Measurements from ENCODE around the gene TP53I13.

TP53I13 gene

DNA sequence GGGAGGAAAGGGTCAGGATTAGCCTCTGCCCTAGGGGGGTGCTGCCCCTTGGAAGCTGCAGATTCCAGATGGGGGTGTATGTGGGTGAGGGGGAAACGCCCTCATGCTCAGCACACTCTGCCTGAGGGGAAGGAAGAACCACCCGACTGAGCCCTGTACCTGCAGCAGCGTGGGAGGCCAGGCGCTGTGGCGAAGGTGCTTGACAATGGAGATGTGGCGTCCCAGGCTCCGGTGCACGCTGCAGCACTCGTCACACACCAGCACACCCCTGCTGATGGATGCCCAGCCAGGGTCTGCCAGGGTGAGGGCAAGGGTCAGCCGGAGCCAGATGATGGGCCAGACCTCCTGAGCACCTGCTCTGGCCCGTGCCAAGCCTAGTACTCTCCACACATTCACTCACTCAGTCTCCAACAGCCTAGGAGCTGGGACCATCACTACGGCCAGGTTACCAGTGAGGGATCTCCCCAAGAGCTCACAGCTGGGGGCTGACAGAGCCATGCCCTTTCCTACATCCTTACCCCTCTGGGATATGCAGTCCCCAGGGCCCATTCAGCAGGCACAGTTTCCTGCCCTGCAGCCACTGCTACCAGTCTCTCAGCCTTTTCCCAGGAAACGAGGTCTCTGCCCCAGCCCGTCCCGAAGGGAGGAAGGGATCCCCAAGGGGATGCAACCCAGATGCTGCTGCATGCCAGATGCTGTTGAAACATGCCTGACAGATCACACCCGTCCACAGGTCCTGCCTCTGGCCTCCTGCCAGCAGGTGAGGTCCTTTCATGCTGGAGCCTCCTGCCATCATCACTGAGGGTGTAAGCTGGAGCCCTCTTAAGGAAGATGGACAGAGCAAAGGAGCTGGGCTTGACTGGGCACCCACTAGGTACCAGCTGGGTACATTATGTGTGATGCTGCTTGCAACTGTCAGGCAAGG, 15.1 kb downstream of the TP53I13 start:
- no peak overlapping the region for H3K27ac ChIP-seq (ENCODE audit: low read depth, low read length)
- 0 out of 2 replicates have a peak, but pooled peaks cover 4% of the 10 kb centered on the region for H3K27me3 ChIP-seq (ENCODE audit: insufficient read depth, low read length)
- H3K4me3 ChIP-seq (ENCODE audit: low read length), result no peak overlapping the region
- H3K9ac ChIP-seq (ENCODE audit: low read depth, low read length), result no peak overlapping the region
- H3K36me3 ChIP-seq (ENCODE audit: insufficient read depth, low read length), result peaks cover 16% of the 10 kb centered on the region
- 93% methylated on average over 16 of the region's 16 CpGs for WGBS
- H3K9me3 ChIP-seq (ENCODE audit: insufficient read depth, low read depth, low read length), result no peaks in the 10 kb centered on the region
- H3K4me1 ChIP-seq (ENCODE audit: insufficient read depth, low read length), result peaks cover 32% of the 10 kb centered on the region

DNA sequence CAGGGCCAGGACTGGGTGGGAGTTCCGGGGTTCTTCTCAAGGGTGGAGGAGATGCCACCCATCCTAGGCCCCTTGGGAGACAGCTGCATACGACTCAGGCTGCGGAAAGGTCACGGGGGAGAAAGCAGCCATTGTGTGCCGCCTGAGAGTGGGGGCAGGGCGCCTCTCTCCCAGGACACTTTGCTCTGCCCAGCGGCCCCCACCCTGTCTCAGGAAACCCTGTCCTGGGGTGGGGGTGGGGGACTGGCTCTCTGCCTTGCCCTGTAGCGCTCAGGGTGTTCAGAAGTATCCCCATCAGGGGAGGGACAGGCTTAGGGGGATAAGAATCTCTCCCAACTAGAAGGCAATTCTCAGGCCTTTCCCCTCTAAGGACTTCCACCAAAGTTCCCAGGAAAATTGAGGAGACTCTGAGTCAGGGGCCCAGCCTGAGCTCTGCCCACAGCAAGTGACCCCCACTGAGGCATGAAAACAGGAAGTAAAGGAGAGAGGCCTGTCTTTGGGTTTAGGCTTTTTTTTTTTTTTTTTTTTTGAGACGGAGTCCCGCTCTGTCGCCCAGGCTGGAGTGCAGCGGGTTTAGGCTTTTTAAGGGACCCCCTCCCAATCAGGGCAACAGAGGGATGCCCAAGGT, 16.1 kb downstream of the TP53I13 start:
- H3K9ac ChIP-seq (ENCODE audit: low read depth, low read length), result no peak overlapping the region
- 0 out of 2 replicates have a peak, but pooled peaks cover 4% of the 10 kb centered on the region for H3K27me3 ChIP-seq (ENCODE audit: insufficient read depth, low read length)
- no peaks in the 10 kb centered on the region for H3K9me3 ChIP-seq (ENCODE audit: insufficient read depth, low read depth, low read length)
- WGBS, result 55% methylated on average over 12 of the region's 12 CpGs
- H3K36me3 ChIP-seq (ENCODE audit: insufficient read depth, low read length), result peaks cover 15% of the 10 kb centered on the region; the same call in 1 of the 2 replicates
- 0 out of 2 replicates have a peak overlapping the region, but pooled peaks have one; percentile 3 for H3K4me3 ChIP-seq (ENCODE audit: low read length)
- H3K27ac ChIP-seq (ENCODE audit: low read depth, low read length), result peak overlapping the region; percentile 43; the same call in 1 of the 2 replicates
- peaks cover 32% of the 10 kb centered on the region for H3K4me1 ChIP-seq (ENCODE audit: insufficient read depth, low read length)

DNA sequence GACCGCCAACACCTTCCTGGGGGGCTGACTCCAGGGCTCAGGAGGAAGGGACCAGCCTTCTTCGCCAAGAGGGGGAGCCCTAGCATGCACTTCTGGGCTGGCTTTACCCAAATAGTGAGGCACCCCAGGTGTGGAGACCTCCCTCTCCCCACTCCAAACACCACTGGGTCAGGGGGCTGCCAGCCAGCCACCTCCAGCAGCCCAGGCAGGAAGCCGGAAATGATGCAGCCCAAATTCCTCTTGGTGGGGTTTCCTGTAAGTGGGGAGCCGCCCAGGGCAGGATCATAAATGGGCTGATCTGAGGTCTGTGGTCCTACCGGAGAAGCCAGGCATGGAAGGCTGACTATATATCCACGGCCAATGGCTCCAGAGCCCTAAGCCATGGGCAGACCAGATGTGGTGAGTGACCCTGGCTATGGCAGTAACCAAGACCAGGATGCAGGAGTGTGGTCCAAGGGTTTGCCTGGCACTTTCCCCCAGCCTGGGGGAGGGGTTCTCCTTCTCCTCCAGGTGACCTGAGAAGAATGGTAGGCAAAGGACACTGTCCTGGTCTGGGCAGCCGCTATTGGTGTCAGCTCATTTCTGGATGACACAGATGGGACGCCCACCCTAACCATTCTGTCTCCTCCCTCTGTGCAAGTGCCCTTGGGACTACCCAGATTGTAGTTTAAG, 16.7 kb downstream of the TP53I13 start:
- H3K27ac ChIP-seq (ENCODE audit: low read depth, low read length), result no peak overlapping the region
- H3K4me3 ChIP-seq (ENCODE audit: low read length), result no peak overlapping the region
- peaks cover 8% of the 10 kb centered on the region for H3K27me3 ChIP-seq (ENCODE audit: insufficient read depth, low read length)
- H3K4me1 ChIP-seq (ENCODE audit: insufficient read depth, low read length), result peaks cover 37% of the 10 kb centered on the region
- H3K36me3 ChIP-seq (ENCODE audit: insufficient read depth, low read length), result peaks cover 10% of the 10 kb centered on the region; the same call in 1 of the 2 replicates
- WGBS, result 82% methylated on average over 8 of the region's 8 CpGs
- no peaks in the 10 kb centered on the region for H3K9me3 ChIP-seq (ENCODE audit: insufficient read depth, low read depth, low read length)
- H3K9ac ChIP-seq (ENCODE audit: low read depth, low read length), result no peak overlapping the region

DNA sequence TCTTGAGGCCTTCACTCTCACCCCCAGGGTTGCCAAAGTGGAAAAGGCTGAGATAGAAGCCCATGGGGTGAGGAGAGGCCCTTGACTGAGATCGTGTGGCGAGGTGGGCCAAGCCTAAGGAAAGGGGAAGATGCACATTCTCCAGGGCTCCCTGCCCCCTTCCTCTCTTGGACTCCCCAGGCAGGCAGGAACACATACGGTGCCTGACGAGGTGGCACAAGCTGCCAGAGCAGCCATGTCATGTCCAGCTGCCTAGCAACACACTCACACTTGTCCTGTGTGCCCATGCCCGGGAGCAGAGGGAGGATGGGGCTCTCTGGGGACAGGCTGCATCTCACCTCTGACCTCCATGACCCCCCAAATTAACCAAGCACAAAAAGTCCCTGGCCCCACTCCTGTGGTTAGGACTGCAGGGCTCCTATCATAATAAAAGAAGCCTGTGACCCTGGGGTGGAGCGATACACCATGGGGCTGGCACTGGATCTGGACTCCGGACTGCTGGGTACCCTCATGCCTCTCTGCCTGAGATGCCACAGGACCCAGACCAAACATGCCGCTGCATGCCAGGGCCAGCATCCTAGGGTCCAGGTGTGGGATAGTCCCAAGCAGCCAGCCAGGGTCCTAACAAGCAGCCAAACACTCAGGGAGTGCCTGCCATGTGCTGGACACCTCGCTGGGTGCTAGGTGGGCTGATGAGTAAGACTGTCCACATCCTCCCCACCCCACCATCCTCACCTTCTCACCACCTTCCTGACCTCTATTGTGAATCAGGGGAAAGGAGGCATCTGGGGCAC, 18.4 kb downstream of the TP53I13 start:
- H3K27me3 ChIP-seq (ENCODE audit: insufficient read depth, low read length), result peaks cover 14% of the 10 kb centered on the region
- peaks cover 9% of the 10 kb centered on the region; the same call in 1 of the 2 replicates for H3K36me3 ChIP-seq (ENCODE audit: insufficient read depth, low read length)
- H3K9me3 ChIP-seq (ENCODE audit: insufficient read depth, low read depth, low read length), result no peaks in the 10 kb centered on the region
- H3K9ac ChIP-seq (ENCODE audit: low read depth, low read length), result no peak overlapping the region
- peaks cover 43% of the 10 kb centered on the region for H3K4me1 ChIP-seq (ENCODE audit: insufficient read depth, low read length)
- H3K4me3 ChIP-seq (ENCODE audit: low read length), result no peak overlapping the region
- 92% methylated on average over 9 of the region's 9 CpGs for WGBS
- no peak overlapping the region for H3K27ac ChIP-seq (ENCODE audit: low read depth, low read length)

DNA sequence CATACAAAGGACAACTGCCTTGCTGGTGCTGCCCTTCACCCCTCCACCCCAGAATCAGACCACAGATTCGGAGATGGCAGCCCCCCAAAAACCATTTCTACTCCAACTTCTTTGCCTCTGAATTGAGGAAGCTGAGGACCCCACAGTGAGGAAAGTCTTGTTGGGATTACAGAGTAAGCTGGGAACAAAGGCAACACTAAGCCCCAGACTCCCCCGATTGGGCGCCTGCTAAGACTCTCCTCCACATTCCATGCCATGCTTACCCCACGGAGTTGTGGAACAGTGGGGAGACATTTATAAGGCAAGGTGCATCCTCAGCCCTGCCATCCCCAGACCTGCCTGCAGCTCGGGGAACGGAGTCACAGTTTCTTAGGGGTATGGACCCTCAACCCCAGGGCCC, 19.1 kb downstream of the TP53I13 start:
- 90% methylated on average over 6 of the region's 6 CpGs for WGBS
- H3K9ac ChIP-seq (ENCODE audit: low read depth, low read length), result no peak overlapping the region

DNA sequence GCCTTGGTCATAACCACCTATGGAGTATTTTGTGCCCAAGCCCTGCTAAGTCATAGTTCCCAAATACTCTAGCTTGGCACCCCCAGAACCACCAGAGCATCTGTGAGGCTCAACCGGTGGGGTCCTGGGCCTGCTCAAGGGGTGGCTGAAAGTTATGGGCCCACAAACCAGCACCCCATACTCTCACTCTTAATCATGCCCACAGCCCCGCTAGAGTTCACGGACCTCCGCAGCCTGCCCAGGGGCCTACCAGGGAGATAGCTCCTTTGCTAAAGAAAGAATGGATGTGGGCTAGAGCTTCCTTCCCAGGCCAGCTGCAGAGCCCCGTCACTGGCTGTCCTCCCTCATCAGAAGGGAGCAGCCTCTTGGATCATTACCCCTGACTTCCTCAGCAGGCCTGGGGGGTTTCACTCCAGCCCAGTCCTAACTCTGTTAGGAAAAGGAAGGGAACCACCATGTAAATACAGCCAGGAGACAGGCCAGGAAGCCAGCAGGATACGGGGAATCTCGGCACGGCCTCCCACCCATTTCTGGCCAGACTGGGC, 19.6 kb downstream of the TP53I13 start:
- Histone ChIP-seq H3K4me1 (ENCODE audit: insufficient read depth, low read length) (peaks cover 50% of the 10 kb centered on the region), H3K4me3 (ENCODE audit: low read length) (peak overlapping the region; percentile 66), H3K27ac (ENCODE audit: low read depth, low read length) (no peak overlapping the region), H3K9ac (ENCODE audit: low read depth, low read length) (0 out of 2 replicates have a peak overlapping the region, but pooled peaks have one; percentile 51), H3K36me3 (ENCODE audit: insufficient read depth, low read length) (no peaks in the 10 kb centered on the region), H3K9me3 (ENCODE audit: insufficient read depth, low read depth, low read length) (no peaks in the 10 kb centered on the region), H3K27me3 (ENCODE audit: insufficient read depth, low read length) (peaks cover 14% of the 10 kb centered on the region)
- WGBS, result 52% methylated on average over 8 of the region's 8 CpGs

More for the DNA sequence above, 19.1 kb downstream of the TP53I13 start:
- no peaks in the 10 kb centered on the region for H3K9me3 ChIP-seq (ENCODE audit: insufficient read depth, low read depth, low read length)
- peak overlapping the region; percentile 66; the same call in 1 of the 2 replicates for H3K4me3 ChIP-seq (ENCODE audit: low read length)
- H3K27me3 ChIP-seq (ENCODE audit: insufficient read depth, low read length), result peaks cover 14% of the 10 kb centered on the region
- 0 out of 2 replicates have a peak, but pooled peaks cover 2% of the 10 kb centered on the region for H3K36me3 ChIP-seq (ENCODE audit: insufficient read depth, low read length)
- peaks cover 49% of the 10 kb centered on the region for H3K4me1 ChIP-seq (ENCODE audit: insufficient read depth, low read length)
- no peak overlapping the region for H3K27ac ChIP-seq (ENCODE audit: low read depth, low read length)

DNA sequence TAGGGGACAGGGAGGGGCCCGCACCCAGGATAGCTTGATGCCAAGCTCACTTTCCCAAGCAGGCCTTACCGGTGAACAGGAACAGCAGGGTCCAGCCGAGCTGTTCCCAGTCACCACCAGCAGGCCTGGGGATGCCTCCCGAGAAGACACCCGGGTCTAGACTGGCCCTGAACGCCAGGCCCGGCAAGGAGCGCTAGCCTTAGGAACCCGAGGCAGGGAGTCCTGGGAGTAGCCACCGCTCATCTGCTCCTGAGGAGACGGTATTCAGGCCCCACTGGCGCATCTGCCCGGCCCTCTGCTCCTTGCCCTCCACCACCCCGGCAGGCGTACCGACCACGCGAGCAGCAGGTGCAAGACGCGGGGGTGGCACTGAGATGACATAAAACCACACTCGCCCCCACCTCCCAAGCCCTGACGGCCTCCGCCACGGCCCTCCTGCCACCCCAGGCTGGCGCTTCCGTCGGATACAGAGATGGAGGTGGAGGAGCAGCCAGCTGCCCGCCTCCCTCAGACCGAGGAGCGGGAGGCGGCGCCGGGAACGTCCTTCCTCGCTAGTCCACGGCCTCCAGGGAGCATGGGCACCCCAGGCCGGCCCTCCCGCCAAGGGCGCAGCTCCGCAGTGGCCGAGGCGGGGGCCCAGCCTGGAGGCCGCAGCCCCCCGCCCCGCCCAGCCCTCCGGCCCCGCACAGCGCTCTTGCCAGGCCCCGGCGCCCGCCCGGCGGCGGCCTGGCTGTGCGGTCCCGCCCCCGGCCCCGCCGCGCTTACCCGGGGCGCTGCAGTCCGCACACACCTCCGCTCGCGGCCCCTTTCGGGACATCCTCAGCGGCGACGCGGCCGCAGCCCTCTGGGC, 20.3 kb downstream of the TP53I13 start:
- Histone ChIP-seq H3K27ac (ENCODE audit: low read depth, low read length) (no peak overlapping the region), H3K36me3 (ENCODE audit: insufficient read depth, low read length) (no peaks in the 10 kb centered on the region), H3K9ac (ENCODE audit: low read depth, low read length) (peak overlapping the region; percentile 51; the same call in 1 of the 2 replicates), H3K27me3 (ENCODE audit: insufficient read depth, low read length) (peaks cover 15% of the 10 kb centered on the region), H3K4me3 (ENCODE audit: low read length) (peak overlapping the region; percentile 66), H3K4me1 (ENCODE audit: insufficient read depth, low read length) (peaks cover 48% of the 10 kb centered on the region), H3K9me3 (ENCODE audit: insufficient read depth, low read depth, low read length) (no peaks in the 10 kb centered on the region)
- 1% methylated on average over 72 of the region's 72 CpGs for WGBS

DNA sequence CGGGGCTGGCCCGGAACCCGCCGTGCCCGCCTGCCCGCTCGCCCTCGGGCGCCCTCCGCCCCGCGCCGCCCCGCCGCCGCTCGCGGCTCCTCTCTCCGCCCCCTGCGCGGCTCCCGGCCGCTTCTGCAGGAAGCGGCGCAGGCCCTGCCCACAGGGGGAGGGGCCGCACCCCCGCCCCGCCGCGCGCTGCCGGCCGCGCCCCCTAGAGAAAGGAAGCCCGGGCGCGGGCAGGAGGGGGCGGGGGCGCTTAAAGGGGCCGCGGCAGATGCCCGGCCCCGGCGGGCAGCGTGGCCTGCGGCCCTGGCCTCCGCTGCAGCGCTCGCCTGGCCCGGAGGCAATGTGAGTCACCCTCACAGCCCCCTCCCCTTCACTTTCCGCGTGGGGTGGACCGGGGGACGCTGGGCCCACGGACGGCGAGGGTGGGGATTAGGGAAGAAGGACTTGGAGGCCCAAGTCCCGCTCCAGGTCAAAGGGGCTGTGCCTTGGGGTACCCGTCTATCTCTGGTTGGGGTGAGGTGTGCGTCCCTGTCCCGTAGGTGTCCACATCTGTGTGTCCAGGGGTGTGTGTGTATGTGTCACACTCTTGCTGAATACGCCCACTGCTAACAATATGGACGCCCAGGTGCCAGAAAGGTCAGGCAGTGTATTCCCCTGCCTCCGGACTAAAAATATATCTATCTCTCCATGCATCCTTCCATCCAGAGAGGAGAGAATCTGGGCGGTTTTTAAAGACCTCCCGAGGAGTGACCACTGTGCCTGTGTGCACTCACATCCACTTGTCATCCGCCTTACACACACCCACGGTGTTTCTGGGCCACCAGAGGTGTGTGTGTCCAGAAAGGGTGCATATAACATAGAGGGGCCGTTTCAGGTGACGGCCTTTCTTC, 21.3 kb downstream of the TP53I13 start, which contains the start of gene GIT1:
Gene GIT1 (minus strand): TSS at position 125 of the 887 bp plus-strand sequence. CDS start 270 bp downstream, outside the sequence.
- Histone ChIP-seq H3K9ac (ENCODE audit: low read depth, low read length) (peak within 1 kb of the TSS; percentile 59), H3K4me3 (ENCODE audit: low read length) (peak within 1 kb of the TSS; percentile 66), H3K9me3 (ENCODE audit: insufficient read depth, low read depth, low read length) (no peaks in the 10 kb centered on the region), H3K27ac (ENCODE audit: low read depth, low read length) (no peak within 1 kb of the TSS), H3K27me3 (ENCODE audit: insufficient read depth, low read length) (peaks cover 22% of the 10 kb centered on the region), H3K4me1 (ENCODE audit: insufficient read depth, low read length) (peaks cover 39% of the 10 kb centered on the region), H3K36me3 (ENCODE audit: insufficient read depth, low read length) (no peaks in the 10 kb centered on the region)
- 8% methylated on average over 67 of the region's 70 CpGs for WGBS
